IMR-90 (cell line): ENCODE data around the gene RAD18.

Experiments used
- CTCF ChIP-seq: conservative IDR thresholded peaks from 2 replicates; pipeline ENCODE4 v1.5.1; 2012; ENCODE audit warnings: mild to moderate bottlenecking, low read depth, low read length, improper control_type of control experiment
- FOS ChIP-seq: fragments of 150-350 bp; IDR thresholded peaks from 2 replicates; pipeline ENCODE4 v1.6.1; 2016; ENCODE audit warnings: low read depth, low read length
- MAZ ChIP-seq: IDR thresholded peaks from 2 replicates; pipeline ENCODE4 v1.6.1; 2012; ENCODE audit warnings: low read depth, mild to moderate bottlenecking, low read length, improper control_type of control experiment, moderate library complexity, borderline replicate concordance
- RAD21 ChIP-seq: IDR thresholded peaks from 2 replicates; pipeline ENCODE4 v1.6.1; 2012; ENCODE audit warnings: low read length, improper control_type of control experiment
- USF2 ChIP-seq: fragments of 150-350 bp; IDR thresholded peaks from 2 replicates; pipeline ENCODE4 v1.6.1; 2017; ENCODE audit warnings: mild to moderate bottlenecking, antibody characterized with exemption, low read length, low read depth

DNA sequence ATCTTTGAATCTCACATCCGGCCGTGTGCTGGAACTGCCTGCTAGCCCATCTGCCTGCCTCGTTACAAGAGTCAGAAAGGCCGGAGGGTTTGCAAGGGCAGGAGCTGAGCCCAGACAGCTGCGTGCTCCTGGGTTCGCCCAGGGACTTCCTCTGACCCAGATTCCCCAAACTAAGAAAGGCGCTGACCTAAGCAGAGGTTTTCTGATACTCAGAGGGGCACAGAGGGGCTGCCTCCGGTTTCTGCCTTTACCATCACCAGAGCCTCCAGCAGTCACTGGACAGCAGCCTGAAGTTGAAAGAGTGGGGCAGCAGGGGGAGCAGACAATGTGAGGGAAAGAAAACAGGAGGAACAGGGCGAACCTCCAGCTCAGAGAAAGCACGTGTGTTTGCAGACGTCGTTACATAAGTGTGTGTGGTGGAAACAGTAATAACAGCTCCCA lies 33.4 kb upstream of the RAD18 start:
- TF ChIP-seq USF2 (no peak), MAZ (no peak), CTCF (0 out of 2 replicates have a peak, but pooled peaks have one; percentile 16), RAD21 (no peak), FOS (no peak)
